Activated T-cell treated with anti-CD3 and anti-CD28 coated beads, Interleukin-2, amount 50 U/mL, for 24 hours (primary cell): ENCODE measurements around the gene MUC7.
"Not testable (repeated sequence)": the region's sequence is repeated elsewhere in the genome, so short reads cannot be mapped to it uniquely, and the experiment has no call there.

Experiments used
- DNase-seq: peaks from one replicate; pipeline ENCODE4 v3.0.0-alpha.2; 2020
- H3K27ac Mint-ChIP-seq: 2 replicates; pipeline ENCODE4 v1.8.0; 2020; ENCODE audit warnings: mild to moderate bottlenecking, mixed read lengths
- H3K27me3 Mint-ChIP-seq: 2 replicates; pipeline ENCODE4 v1.8.0; 2020; ENCODE audit warnings: mixed read lengths
- H3K36me3 Mint-ChIP-seq: 2 replicates; pipeline ENCODE4 v1.8.0; 2020; ENCODE audit warnings: low read depth, mixed read lengths
- H3K4me1 Mint-ChIP-seq: 2 replicates; pipeline ENCODE4 v1.8.0; 2020; ENCODE audit warnings: low read depth, mixed read lengths
- H3K4me3 Mint-ChIP-seq: 2 replicates; pipeline ENCODE4 v1.8.0; 2020; ENCODE audit warnings: mild to moderate bottlenecking, moderate library complexity, mixed read lengths
- H3K9me3 Mint-ChIP-seq: 2 replicates; pipeline ENCODE4 v1.8.0; 2020; ENCODE audit warnings: mixed read lengths

The MUC7 gene

DNA sequence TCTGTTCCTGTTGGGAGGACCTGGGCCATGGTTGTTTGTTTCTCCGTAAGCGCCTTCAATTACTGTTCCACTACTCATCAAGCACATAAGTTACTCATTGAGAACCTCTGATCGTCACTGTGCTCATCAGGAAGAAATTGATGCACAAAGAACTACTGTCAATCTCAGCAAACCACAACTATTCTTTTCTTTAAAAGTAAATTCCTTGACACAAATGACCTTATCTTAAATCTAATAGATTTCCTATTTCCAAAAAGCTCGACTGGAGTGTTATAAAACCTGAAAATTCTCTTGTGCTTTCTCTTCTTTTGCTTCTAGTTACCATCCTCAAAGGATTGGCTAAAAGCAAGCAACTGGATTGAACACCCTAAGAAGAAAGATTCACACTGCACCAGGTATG, at the start of gene MUC7:
MUC7 (plus strand) TSS at position 301 of the 400 bp plus-strand sequence. CDS start 1,825 bp downstream, outside the sequence.
- no peaks in the 10 kb centered on the region for H3K36me3 Mint-ChIP-seq
- peaks cover 3% of the 10 kb centered on the region for H3K9me3 Mint-ChIP-seq
- no peaks in the 10 kb centered on the region for H3K27me3 Mint-ChIP-seq
- H3K4me3 Mint-ChIP-seq = no peak within 1 kb of the TSS
- no peak within 1 kb of the TSS for H3K27ac Mint-ChIP-seq
- H3K4me1 Mint-ChIP-seq = no peaks in the 10 kb centered on the region
- DNase-seq = no peak

DNA sequence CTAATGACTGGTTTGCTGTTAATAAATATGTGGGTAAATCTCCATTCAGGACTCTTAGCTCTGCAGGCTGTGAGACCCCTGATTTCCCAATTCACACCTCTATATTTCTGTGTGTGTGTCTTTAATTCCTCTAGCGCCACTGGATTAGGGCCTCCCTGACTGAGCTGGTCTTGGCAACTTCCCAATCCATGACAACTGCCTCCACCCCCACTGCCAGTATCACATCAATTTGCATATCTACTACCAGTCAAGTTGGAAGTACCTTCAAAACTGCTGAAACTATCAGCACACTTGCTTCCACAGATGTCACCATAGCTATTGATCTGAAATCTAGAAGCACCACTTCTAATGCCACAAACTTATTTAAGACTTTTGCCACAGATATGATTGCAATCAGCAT, 46.7 kb upstream of the MUC7 start:
- Mint-ChIP-seq H3K36me3 (no peaks in the 10 kb centered on the region), H3K27ac (no peak overlapping the region), H3K4me1 (no peaks in the 10 kb centered on the region), H3K27me3 (no peaks in the 10 kb centered on the region), H3K4me3 (no peak overlapping the region), H3K9me3 (peaks cover 11% of the 10 kb centered on the region)
- no peak for DNase-seq

DNA sequence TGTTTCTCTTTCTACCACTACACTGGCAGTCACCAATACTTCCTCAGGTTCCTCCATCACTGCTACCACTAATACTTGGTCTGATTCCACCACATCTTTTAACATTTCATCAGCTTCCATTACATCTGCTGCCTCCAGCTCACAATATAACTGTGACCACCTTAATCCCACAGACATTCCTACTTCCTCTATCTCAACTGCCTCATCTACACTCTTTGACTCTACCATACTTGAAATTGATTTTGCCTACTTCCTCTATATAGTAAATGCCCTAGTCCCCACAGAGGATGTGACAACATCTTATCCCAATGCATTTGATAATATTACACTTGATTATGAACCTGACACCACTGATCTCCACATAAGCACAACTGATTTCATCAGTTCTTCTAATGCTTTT, 45.2 kb upstream of the MUC7 start:
- DNase-seq = no peak
- Mint-ChIP-seq H3K27ac (no peak overlapping the region), H3K9me3 (peaks cover 11% of the 10 kb centered on the region), H3K4me1 (no peaks in the 10 kb centered on the region), H3K36me3 (no peaks in the 10 kb centered on the region), H3K4me3 (no peak overlapping the region), H3K27me3 (no peaks in the 10 kb centered on the region)

DNA sequence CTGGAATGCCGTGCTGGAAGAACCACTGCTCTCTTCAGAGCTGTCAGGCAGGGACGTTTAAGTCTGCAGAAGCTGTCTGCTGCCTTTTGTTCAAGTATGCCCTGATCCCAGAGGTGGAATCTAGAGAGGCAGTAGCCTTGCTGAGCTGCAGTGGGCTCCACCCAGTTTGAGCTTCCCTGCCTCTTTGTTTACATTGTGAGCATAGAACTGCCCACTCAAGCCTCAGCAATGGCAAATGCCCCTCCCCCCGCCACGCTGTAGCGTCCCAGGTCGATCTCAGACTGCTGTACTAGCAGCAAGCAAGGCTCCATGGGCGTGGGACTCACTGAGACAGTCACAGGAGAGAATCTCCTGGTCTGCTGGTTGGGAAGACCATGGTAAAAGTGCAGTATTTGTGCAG, 34.8 kb upstream of the MUC7 start:
- Mint-ChIP-seq H3K27me3 (peaks cover 4% of the 10 kb centered on the region), H3K4me1 (no peaks in the 10 kb centered on the region), H3K9me3 (peaks cover 3% of the 10 kb centered on the region), H3K36me3 (no peaks in the 10 kb centered on the region), H3K27ac (no peak overlapping the region), H3K4me3 (no peak overlapping the region)
- DNase-seq = no peak

DNA sequence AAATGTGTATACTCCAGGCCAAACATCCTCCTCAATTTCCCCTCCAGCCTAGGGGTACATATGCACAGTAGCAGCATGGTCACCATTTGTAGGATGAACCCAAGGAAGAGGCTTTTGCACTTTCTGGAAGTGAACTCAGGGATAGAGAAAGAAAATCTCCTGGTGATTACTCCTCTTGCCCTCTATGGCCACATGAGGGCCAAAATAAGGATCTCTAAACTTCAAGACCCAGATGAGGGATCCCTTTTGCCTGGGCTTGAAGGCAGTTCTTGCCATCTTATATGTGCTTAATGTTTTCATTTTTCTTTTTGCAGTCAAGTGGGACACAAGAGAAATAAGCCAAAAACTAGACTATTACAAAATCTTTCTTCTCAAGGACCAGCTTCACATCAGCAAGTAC, 29.5 kb upstream of the MUC7 start:
- Mint-ChIP-seq H3K27ac (no peak overlapping the region), H3K9me3 (no peaks in the 10 kb centered on the region), H3K27me3 (peaks cover 4% of the 10 kb centered on the region)

DNA sequence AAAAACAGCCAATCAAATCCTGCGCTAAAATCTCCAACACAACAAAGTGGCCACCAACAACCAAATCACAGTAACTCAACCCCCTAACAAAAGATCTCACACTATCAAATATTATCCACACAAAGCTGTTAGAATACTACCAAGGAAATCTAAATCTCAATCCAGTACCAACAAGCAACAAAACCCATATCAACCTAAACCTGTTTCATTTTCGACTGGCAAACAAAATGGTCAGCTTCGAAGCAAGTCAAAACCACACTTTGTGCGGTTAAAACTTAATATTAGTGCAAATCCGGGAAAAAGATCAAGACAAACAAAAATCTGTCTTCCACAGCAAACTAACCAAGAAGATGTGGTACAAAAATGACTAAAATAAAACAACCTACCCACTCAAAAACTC, 28.7 kb upstream of the MUC7 start:
- Mint-ChIP-seq H3K9me3 (no peaks in the 10 kb centered on the region), H3K27ac (no peak overlapping the region), H3K27me3 (peaks cover 4% of the 10 kb centered on the region), H3K4me1 (no peaks in the 10 kb centered on the region), H3K4me3 (no peak overlapping the region), H3K36me3 (no peaks in the 10 kb centered on the region)
- DNase-seq = no peak

More for the DNA sequence above, 29.5 kb upstream of the MUC7 start:
- no peak overlapping the region for H3K4me3 Mint-ChIP-seq
- no peaks in the 10 kb centered on the region for H3K36me3 Mint-ChIP-seq
- DNase-seq = no peak
- H3K4me1 Mint-ChIP-seq = no peaks in the 10 kb centered on the region

DNA sequence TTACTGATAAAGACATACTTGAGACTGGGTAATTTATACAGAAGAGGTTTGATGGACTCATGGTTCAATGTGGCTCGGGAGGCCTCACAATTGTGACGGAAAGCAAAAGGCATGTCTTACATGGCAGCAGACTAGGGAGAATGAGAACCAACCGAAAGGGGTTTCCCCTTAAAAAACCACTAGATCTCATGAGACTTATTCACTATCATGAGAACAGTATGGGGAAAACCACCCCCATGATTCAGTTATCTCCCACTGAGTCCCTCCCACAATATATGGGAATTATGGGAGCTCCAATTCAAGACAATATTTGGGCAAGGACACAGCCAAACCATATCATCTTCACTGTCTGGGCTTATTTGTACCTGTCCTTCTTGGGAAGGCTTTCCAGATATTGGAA, 22.8 kb upstream of the MUC7 start:
- Mint-ChIP-seq H3K4me3 (no peak overlapping the region), H3K27ac (no peak overlapping the region), H3K9me3 (no peaks in the 10 kb centered on the region), H3K27me3 (no peaks in the 10 kb centered on the region), H3K4me1 (no peaks in the 10 kb centered on the region), H3K36me3 (no peaks in the 10 kb centered on the region)
- no peak for DNase-seq

DNA sequence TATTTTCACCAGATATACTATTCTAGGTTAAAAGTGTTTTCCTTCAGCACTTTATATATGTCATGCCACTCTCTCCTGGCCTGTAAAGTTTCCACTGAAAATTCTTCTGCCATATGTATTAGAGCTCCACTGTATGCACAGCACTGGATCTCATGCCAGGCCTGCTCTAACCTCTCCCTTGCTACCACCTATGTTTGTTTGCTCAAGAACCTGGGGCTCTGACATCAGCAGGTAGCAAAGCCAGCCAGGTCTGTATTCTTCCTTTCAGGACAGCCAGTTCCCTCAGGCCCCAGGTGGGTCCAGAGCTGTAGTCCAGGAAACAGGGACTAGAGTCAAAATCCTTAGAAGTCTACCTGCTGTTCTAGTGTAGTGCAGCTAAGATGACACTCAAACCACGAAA, 19.1 kb upstream of the MUC7 start:
- Mint-ChIP-seq H3K36me3 (no peaks in the 10 kb centered on the region), H3K27me3 (no peaks in the 10 kb centered on the region), H3K9me3 (no peaks in the 10 kb centered on the region), H3K4me1 (no peaks in the 10 kb centered on the region), H3K4me3 (no peak overlapping the region), H3K27ac (no peak overlapping the region)
- no peak for DNase-seq

DNA sequence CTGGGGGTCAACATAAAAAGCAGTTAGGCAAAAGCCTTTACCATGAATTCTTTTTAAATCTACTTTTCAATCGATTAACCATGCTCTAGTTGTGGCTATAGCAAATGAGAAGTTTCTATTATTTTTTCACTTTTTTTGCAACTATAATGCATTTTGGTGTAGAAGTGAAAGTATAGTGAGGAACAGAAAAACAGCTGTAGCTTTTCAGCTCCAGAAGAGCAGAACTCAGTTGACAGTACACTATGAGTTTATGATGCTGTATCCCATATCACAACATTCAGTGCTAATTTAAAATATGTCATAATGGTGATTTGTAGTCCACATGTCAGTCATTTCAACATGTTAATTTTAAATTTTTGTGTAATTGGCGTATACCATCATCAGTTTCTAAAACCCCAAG, 8.7 kb upstream of the MUC7 start:
- Mint-ChIP-seq H3K4me1 (no peaks in the 10 kb centered on the region), H3K27ac (no peak overlapping the region), H3K27me3 (peaks cover 3% of the 10 kb centered on the region), H3K36me3 (no peaks in the 10 kb centered on the region), H3K9me3 (no peaks in the 10 kb centered on the region), H3K4me3 (no peak overlapping the region)
- no peak for DNase-seq

DNA sequence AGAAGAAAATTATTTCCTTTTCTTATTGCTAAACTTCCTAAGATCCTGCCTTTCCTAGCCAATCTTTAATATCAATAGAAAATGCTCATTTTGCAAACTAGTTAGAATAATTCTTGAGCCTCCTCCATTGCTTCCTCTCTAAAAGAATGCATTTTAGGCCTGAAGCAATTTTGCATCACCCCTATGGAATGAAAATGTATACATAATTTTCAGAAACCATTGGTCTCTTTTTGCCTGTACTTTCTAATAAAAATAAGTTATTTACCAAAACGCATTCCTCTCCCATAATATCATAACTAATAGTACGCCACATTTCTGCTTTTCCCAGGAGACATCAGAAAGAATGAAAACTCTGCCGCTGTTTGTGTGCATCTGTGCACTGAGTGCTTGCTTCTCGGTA, 1.7 kb downstream of the MUC7 start:
- Mint-ChIP-seq H3K9me3 (peaks cover 3% of the 10 kb centered on the region), H3K36me3 (no peaks in the 10 kb centered on the region), H3K27me3 (no peaks in the 10 kb centered on the region), H3K27ac (no peak overlapping the region), H3K4me1 (no peaks in the 10 kb centered on the region), H3K4me3 (no peak overlapping the region)
- DNase-seq = no peak

DNA sequence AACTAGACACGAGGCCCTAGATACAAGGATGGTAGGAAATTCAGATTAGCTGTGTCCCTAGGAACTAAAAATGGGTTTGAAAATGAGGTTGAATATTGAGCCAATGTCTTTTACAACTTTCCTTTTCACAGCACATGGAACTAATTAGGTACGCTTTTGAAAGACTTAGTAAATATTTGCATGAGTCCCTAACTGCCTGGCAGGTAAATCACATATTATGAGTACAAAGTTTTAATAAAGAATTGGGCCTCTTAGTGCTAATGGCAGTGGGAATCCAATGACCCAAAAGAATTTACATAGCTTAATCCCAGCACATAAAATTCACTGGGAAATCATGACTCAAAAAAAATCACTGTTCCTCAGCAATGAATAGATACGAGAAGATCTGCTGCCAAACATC, 16.8 kb downstream of the MUC7 start:
- Mint-ChIP-seq H3K36me3 (no peaks in the 10 kb centered on the region), H3K9me3 (no peaks in the 10 kb centered on the region), H3K4me1 (no peaks in the 10 kb centered on the region), H3K27ac (no peak overlapping the region), H3K4me3 (no peak overlapping the region), H3K27me3 (peaks cover 2% of the 10 kb centered on the region)
- no peak for DNase-seq

DNA sequence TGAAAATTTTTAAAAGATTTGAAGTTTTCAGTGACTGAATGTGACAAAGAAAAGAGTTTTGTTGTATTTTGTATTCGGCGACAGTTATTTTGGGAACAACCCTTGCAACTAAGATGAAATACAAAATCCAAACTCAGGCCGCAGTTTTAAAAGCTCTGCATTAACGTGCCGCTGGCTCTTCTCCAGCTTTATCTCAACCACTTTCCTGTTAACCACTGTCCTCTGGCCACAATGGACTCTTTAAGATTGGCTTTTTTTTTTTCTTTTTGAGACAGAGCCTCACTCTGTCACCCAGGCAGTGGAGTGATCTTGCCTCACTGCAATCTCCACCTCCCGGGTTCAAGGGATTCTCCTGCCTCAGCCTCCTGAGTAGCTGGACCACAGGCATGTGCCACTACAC, 24.2 kb downstream of the MUC7 start:
- no peak for DNase-seq
- no peaks in the 10 kb centered on the region for H3K36me3 Mint-ChIP-seq
- no peaks in the 10 kb centered on the region for H3K9me3 Mint-ChIP-seq
- H3K4me1 Mint-ChIP-seq = no peaks in the 10 kb centered on the region
- H3K27ac Mint-ChIP-seq = no peak overlapping the region
- no peak overlapping the region for H3K4me3 Mint-ChIP-seq
- no peaks in the 10 kb centered on the region for H3K27me3 Mint-ChIP-seq

DNA sequence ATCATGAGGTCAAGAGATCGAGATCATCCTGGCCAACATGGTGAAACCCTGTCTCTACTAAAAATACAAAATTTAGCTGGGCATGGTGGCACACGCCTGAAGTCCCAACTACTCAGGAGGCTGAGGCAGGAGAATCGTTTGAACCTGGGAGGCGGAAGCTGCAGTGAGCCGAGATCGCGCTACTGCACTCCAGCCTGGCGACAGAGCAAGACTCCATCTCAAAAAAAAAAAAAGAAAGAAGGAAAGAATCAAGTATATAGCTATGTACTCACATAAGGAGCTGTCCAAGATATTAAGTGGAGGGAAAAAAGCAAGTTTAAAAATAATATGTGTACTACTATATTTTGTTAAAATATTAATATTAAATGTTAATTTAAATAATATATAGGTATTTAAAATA, 29.8 kb downstream of the MUC7 start:
- not testable (repeated sequence) for H3K36me3 Mint-ChIP-seq, H3K27ac Mint-ChIP-seq, H3K27me3 Mint-ChIP-seq, H3K4me1 Mint-ChIP-seq, H3K9me3 Mint-ChIP-seq, H3K4me3 Mint-ChIP-seq, DNase-seq

DNA sequence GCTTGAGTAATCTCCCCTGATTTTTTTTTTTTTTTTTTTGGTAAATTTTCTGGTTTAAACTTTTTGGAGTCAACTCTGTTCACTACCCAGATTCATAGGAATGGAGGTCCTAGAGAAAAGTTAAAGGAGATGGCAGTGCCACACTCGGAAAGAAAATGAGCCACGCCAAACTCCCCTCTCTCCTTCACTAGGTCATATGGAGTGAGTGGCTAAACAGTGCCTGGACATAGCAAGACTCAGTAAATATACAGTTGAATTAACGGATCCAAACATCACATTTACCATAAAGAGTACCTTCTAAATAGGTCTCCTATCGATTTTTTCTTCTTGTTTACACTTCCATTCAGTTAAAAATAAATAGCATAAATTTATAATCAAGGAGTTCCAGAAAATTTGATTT, 32.7 kb downstream of the MUC7 start:
- Mint-ChIP-seq H3K27me3 (no peaks in the 10 kb centered on the region), H3K4me3 (no peak overlapping the region), H3K4me1 (no peaks in the 10 kb centered on the region), H3K27ac (no peak overlapping the region), H3K9me3 (no peaks in the 10 kb centered on the region), H3K36me3 (no peaks in the 10 kb centered on the region)
- DNase-seq = no peak

DNA sequence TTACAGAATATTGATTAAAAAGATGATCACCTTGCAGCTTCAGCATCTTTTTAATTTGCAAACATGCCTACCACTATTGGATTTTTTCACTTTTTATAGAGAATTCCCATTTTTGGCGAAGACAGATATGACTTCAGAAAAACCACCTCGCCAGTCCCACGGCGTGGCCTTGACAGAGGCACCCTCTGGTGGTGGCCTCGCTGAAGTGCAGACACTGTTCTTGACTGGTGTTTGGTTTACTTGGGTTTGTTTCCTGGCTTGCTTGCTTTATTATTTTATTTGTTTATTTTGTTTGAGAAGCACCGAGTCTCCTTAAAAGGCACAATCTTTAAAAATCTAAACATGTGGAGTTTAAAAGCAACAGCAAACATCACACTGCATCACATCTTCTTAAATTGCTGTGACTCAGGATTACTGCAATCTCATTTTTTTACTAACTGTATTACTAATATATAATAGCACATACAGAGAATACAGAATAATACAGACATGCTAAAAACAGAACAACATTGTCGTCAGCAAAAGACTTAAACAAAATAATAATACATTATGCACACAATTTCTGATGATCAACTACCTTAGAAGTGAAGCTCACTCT, 33.3 kb downstream of the MUC7 start:
- H3K36me3 Mint-ChIP-seq = no peaks in the 10 kb centered on the region
- H3K27me3 Mint-ChIP-seq = no peaks in the 10 kb centered on the region
- no peaks in the 10 kb centered on the region for H3K4me1 Mint-ChIP-seq
- no peaks in the 10 kb centered on the region for H3K9me3 Mint-ChIP-seq
- peak; percentile 63 for DNase-seq
- H3K27ac Mint-ChIP-seq = no peak overlapping the region
- no peak overlapping the region for H3K4me3 Mint-ChIP-seq

DNA sequence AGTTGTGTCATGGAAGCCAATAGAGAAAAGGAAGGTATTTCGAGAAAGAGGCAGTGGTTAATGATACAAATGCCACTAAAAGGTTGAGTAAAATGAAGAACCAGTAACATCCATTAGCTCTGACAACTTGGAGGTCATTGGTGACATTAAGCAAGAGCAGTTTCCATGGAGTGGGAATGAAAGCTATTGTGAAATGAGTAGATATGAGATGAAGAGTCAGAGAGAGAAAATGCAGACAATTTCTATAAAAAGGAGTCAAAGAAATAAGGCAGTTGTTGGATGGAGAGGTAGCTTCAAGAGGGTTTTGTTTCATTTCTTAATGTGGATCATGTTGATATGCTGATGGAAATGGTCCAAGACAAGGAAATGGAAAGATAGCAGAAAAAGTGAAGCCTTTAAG, 36.8 kb downstream of the MUC7 start:
- H3K27me3 Mint-ChIP-seq = peaks cover 7% of the 10 kb centered on the region
- H3K4me3 Mint-ChIP-seq = no peak overlapping the region
- H3K4me1 Mint-ChIP-seq = no peaks in the 10 kb centered on the region
- H3K9me3 Mint-ChIP-seq = no peaks in the 10 kb centered on the region
- no peak overlapping the region for H3K27ac Mint-ChIP-seq
- DNase-seq = no peak
- H3K36me3 Mint-ChIP-seq = no peaks in the 10 kb centered on the region
